HepG2 (cell line): ENCODE results near the gene SART1. TPM values are rescaled to one million over a fixed set of nuclear protein-coding genes. Genes with fewer than 3 reads are reported as not detected.

ENCODE experiments used
- ASH2L ChIP-seq: fragments of 300-600, 200-600 bp; sonication (generic); IDR thresholded peaks from 2 replicates; pipeline ENCODE4 v1.7.0; 2017; ENCODE audit warnings: low read depth, mild to moderate bottlenecking, moderate library complexity, mixed read lengths, low read length; ENCODE audit not compliant: insufficient read length
- CSRNP1 ChIP-seq: sonication (generic); formaldehyde crosslinking; IDR thresholded peaks from 2 replicates; pipeline ENCODE4 v1.8.1; 2023; ENCODE audit warnings: mild to moderate bottlenecking, missing genetic modification reagents
- DDIT3 ChIP-seq: sonication (generic); formaldehyde crosslinking; IDR thresholded peaks from 2 replicates; pipeline ENCODE4 v1.4.0; 2020; ENCODE audit warnings: mild to moderate bottlenecking, missing genetic modification reagents
- HOXA9 ChIP-seq: sonication (generic); formaldehyde crosslinking; IDR thresholded peaks from 2 replicates; pipeline ENCODE4 v1.8.1; 2022; ENCODE audit warnings: missing genetic modification reagents, mild to moderate bottlenecking, moderate library complexity, borderline replicate concordance
- JARID2 ChIP-seq: sonication (generic); formaldehyde crosslinking; IDR thresholded peaks from 2 replicates; pipeline ENCODE4 v1.8.1; 2023; ENCODE audit warnings: missing genetic modification reagents, inconsistent platforms; ENCODE audit not compliant: insufficient replicate concordance
- KLF11 ChIP-seq: IDR thresholded peaks from 2 replicates; pipeline ENCODE4 v1.6.1; 2016; ENCODE audit warnings: missing compliant biosample characterization
- MXI1 ChIP-seq: IDR thresholded peaks from 3 replicates; pipeline ENCODE4 v1.6.1; 2012; ENCODE audit warnings: low read depth, low read length, inconsistent platforms, borderline replicate concordance
- NCOR1 ChIP-seq: fragments of 200-600 bp; sonication (generic); IDR thresholded peaks from 2 replicates; pipeline ENCODE4 v1.7.0; 2017; ENCODE audit warnings: antibody characterized with exemption, low read length, borderline replicate concordance
- NFE2L2 ChIP-seq: fragments of 150-350 bp; IDR thresholded peaks from 2 replicates; pipeline ENCODE4 v1.6.1; 2014; ENCODE audit warnings: low read length
- NR1H2 ChIP-seq: sonication (generic); formaldehyde crosslinking; IDR thresholded peaks from 2 replicates; pipeline ENCODE4 v1.8.1; 2022; ENCODE audit warnings: low read depth, missing genetic modification reagents, borderline replicate concordance
- NRL ChIP-seq: sonication (generic); formaldehyde crosslinking; IDR thresholded peaks from 2 replicates; pipeline ENCODE4 v1.5.0; 2020; ENCODE audit warnings: missing genetic modification reagents, mild to moderate bottlenecking, moderate library complexity, borderline replicate concordance
- PHF21A ChIP-seq: sonication (generic); formaldehyde crosslinking; IDR thresholded peaks from 2 replicates; pipeline ENCODE4 v1.5.0; 2020; ENCODE audit warnings: mild to moderate bottlenecking, missing genetic modification reagents
- RARG ChIP-seq: sonication (generic); formaldehyde crosslinking; IDR thresholded peaks from 2 replicates; pipeline ENCODE4 v1.4.0; 2020; ENCODE audit warnings: low read depth, mild to moderate bottlenecking, missing genetic modification reagents
- RFXAP ChIP-seq: sonication (generic); formaldehyde crosslinking; IDR thresholded peaks from 2 replicates; pipeline ENCODE4 v1.4.0; 2020; ENCODE audit warnings: missing genetic modification reagents, borderline replicate concordance
- SIN3A ChIP-seq: IDR thresholded peaks from 2 replicates; pipeline ENCODE4 v1.6.1; 2011; ENCODE audit warnings: low read depth, mild to moderate bottlenecking, control low read depth, low read length, borderline replicate concordance
- TRAFD1 ChIP-seq: sonication (generic); formaldehyde crosslinking; IDR thresholded peaks from 2 replicates; pipeline ENCODE4 v1.5.1; 2020; ENCODE audit warnings: missing genetic modification reagents, mild to moderate bottlenecking, borderline replicate concordance
- ZBTB42 ChIP-seq: sonication (generic); formaldehyde crosslinking; IDR thresholded peaks from 2 replicates; pipeline ENCODE4 v1.5.0; 2020; ENCODE audit warnings: mild to moderate bottlenecking, missing genetic modification reagents
- ZNF225 ChIP-seq: sonication (generic); formaldehyde crosslinking; IDR thresholded peaks from 2 replicates; pipeline ENCODE4 v1.4.0; 2020; ENCODE audit warnings: mild to moderate bottlenecking, missing genetic modification reagents
- ZNF251 ChIP-seq: sonication (generic); formaldehyde crosslinking; IDR thresholded peaks from 2 replicates; pipeline ENCODE4 v1.9.0; 2021; ENCODE audit warnings: mild to moderate bottlenecking, missing genetic modification reagents
- ZNF3 ChIP-seq: IDR thresholded peaks from 2 replicates; pipeline ENCODE4 v1.7.0; 2017; ENCODE audit warnings: inconsistent platforms
- ZNF720 ChIP-seq: sonication (generic); formaldehyde crosslinking; IDR thresholded peaks from 2 replicates; pipeline ENCODE4 v1.4.0; 2020; ENCODE audit warnings: missing genetic modification reagents
- polyA plus RNA-seq, 8 experiments: library from polyadenylated mRNA; depleted of rRNA in 3 of 8; stranded (reverse) in 7 of 8; unstranded in 1 of 8; fragments of >200 nt; fragmentation: Illumina TruSeq in 4 of 8; extraction: Trizol in 4 of 8; gene quantifications; 2 replicates each; pipeline versions ENCODE4 v1.2.1 to v1.2.3, GENCODE V29; 2011 to 2016; ENCODE audit warnings: low read depth in 4 of 8, missing spikeins in 1 of 8, mixed read lengths in 1 of 8; ENCODE audit not compliant: insufficient read depth in 1 of 8
- total RNA-seq, 5 experiments: library from RNA; depleted of rRNA; stranded (reverse); fragments of >200 nt; fragmentation: Illumina TruSeq; extraction: Trizol; gene quantifications; 2 replicates each; pipeline ENCODE4 v1.2.3, GENCODE V29; 2016; ENCODE audit warnings: low read depth in 1 of 5

Gene SART1
- total and polyA plus RNA-seq, 2 of the 13 experiments (the other 11 are each of a cell fraction or from before 2014, with no cell fraction given) = 11.3 to 22.5 TPM

GRCh38 chr11:66022401-66023185, 61.1 kb downstream of the SART1 start (continued):
- TF ChIP-seq KLF11 (CRISPR knock-in tag) (no peak), RFXAP (CRISPR knock-in tag) (peak; percentile 79; the same call in 1 of the 2 replicates), HOXA9 (CRISPR knock-in tag) (no peak), ZNF720 (CRISPR knock-in tag) (no peak), NRL (CRISPR knock-in tag) (peak; percentile 65; the same call in 1 of the 2 replicates), ZNF251 (no peak), TRAFD1 (CRISPR knock-in tag) (no peak), JARID2 (no peak), ZNF225 (CRISPR knock-in tag) (no peak), NR1H2 (no peak), ZNF3 (CRISPR knock-in tag) (no peak), NCOR1 (no peak), RARG (no peak), CSRNP1 (CRISPR knock-in tag) (no peak), PHF21A (CRISPR knock-in tag) (0 out of 2 replicates have a peak, but pooled peaks have one; percentile 21), NFE2L2 (no peak), DDIT3 (CRISPR knock-in tag) (no peak), MXI1 (0 out of 3 replicates have a peak, but pooled peaks have one; percentile 15), ASH2L (peak; percentile 18), ZBTB42 (CRISPR knock-in tag) (no peak), SIN3A (no peak)
